Trophoblast cell (in vitro differentiated cells and primary cell): ENCODE results near the gene DAAM2.

ENCODE experiments used
- DNase-seq, 2 donors: peaks; one replicate each; pipeline ENCODE4 v3.0.0-alpha.2; 2016
- H2AFZ ChIP-seq: 2 replicates; pipeline ENCODE4 v1.6.1; 2013; ENCODE audit warnings: low read length, moderate library complexity, mild to moderate bottlenecking; ENCODE audit not compliant: insufficient read depth, poor library complexity
- H2AK5ac ChIP-seq: 2 replicates; pipeline ENCODE4 v1.6.1; 2013; ENCODE audit warnings: mild to moderate bottlenecking, low read length
- H2BK120ac ChIP-seq: 2 replicates; pipeline ENCODE4 v1.6.1; 2013; ENCODE audit warnings: low read length, mild to moderate bottlenecking, moderate library complexity; ENCODE audit not compliant: insufficient read depth, poor library complexity
- H2BK12ac ChIP-seq: 2 replicates; pipeline ENCODE4 v1.6.1; 2013; ENCODE audit warnings: mild to moderate bottlenecking, low read length, moderate library complexity
- H2BK5ac ChIP-seq: 2 replicates; pipeline ENCODE4 v1.6.1; 2013; ENCODE audit warnings: low read length, low read depth, moderate library complexity, mild to moderate bottlenecking; ENCODE audit not compliant: poor library complexity
- H3K14ac ChIP-seq: 2 replicates; pipeline ENCODE4 v1.6.1; 2013; ENCODE audit warnings: mild to moderate bottlenecking, low read length
- H3K18ac ChIP-seq: 2 replicates; pipeline ENCODE4 v1.6.1; 2013; ENCODE audit warnings: mild to moderate bottlenecking, low read length
- H3K23ac ChIP-seq: 2 replicates; pipeline ENCODE4 v1.6.1; 2013; ENCODE audit warnings: low read length
- H3K27ac ChIP-seq: 2 replicates; pipeline ENCODE4 v1.5.1; 2013; ENCODE audit warnings: low read depth, mild to moderate bottlenecking, inconsistent platforms, low read length, moderate library complexity
- H3K27me3 ChIP-seq: 2 replicates; pipeline ENCODE4 v1.6.1; 2013; ENCODE audit warnings: inconsistent platforms, mild to moderate bottlenecking, low read length, moderate library complexity; ENCODE audit not compliant: insufficient read depth
- H3K36me3 ChIP-seq, 2 experiments: 1 replicate in 1 of 2; 2 replicates in 1 of 2; pipeline ENCODE4 v1.6.1; 2013; ENCODE audit warnings: low read length in 2 of 2, mild to moderate bottlenecking in 2 of 2, moderate library complexity in 1 of 2; ENCODE audit not compliant: insufficient read depth in 2 of 2, control insufficient read depth in 1 of 2
- H3K4ac ChIP-seq: 2 replicates; pipeline ENCODE4 v1.6.1; 2013; ENCODE audit warnings: low read depth, mild to moderate bottlenecking, low read length, moderate library complexity
- H3K4me1 ChIP-seq, 2 experiments: 1 replicate in 1 of 2; 2 replicates in 1 of 2; pipeline ENCODE4 v1.6.1; 2013; ENCODE audit warnings: low read length in 2 of 2, mild to moderate bottlenecking in 2 of 2, moderate library complexity in 1 of 2; ENCODE audit not compliant: insufficient read depth in 2 of 2, control insufficient read depth in 1 of 2
- H3K4me2 ChIP-seq: 2 replicates; pipeline ENCODE4 v1.6.1; 2013; ENCODE audit warnings: inconsistent platforms, mild to moderate bottlenecking, low read length, moderate library complexity
- H3K4me3 ChIP-seq: 2 replicates; pipeline ENCODE4 v1.5.1; 2013; ENCODE audit warnings: mild to moderate bottlenecking, low read depth, low read length, inconsistent platforms
- H3K79me1 ChIP-seq: one replicate; pipeline ENCODE4 v1.6.1; 2013; ENCODE audit warnings: low read length
- H3K79me2 ChIP-seq: 2 replicates; pipeline ENCODE4 v1.6.1; 2013; ENCODE audit warnings: low read length, mild to moderate bottlenecking; ENCODE audit not compliant: control insufficient read depth, insufficient read depth, poor library complexity
- H3K9ac ChIP-seq: 2 replicates; pipeline ENCODE4 v1.6.1; 2013; ENCODE audit warnings: mild to moderate bottlenecking, low read length
- H3K9me3 ChIP-seq: 2 replicates; pipeline ENCODE4 v1.6.1; 2013; ENCODE audit warnings: low read depth, mild to moderate bottlenecking, control low read depth, inconsistent platforms, low read length; ENCODE audit not compliant: insufficient read depth
- H4K12ac ChIP-seq: 2 replicates; pipeline ENCODE4 v1.6.1; 2013; ENCODE audit warnings: low read depth, mild to moderate bottlenecking, low read length, moderate library complexity
- H4K8ac ChIP-seq: 2 replicates; pipeline ENCODE4 v1.6.1; 2013; ENCODE audit warnings: low read depth, mild to moderate bottlenecking, low read length, moderate library complexity
- H4K91ac ChIP-seq: one replicate; pipeline ENCODE4 v1.6.1; 2013; ENCODE audit warnings: low read depth, mild to moderate bottlenecking, low read length, moderate library complexity
- WGBS: extraction: QIAGEN DNeasy Blood & Tissue Kit; methylation state at CpG from one replicate; pipeline ENCODE4 v1.1.7; 2013; ENCODE audit warnings: missing lambda C conversion rate; ENCODE audit not compliant: insufficient read length, insufficient coverage; ENCODE audit errors: extremely low coverage; 5-methylcytosine and 5-hydroxymethylcytosine counted together

The DAAM2 gene

DNA sequence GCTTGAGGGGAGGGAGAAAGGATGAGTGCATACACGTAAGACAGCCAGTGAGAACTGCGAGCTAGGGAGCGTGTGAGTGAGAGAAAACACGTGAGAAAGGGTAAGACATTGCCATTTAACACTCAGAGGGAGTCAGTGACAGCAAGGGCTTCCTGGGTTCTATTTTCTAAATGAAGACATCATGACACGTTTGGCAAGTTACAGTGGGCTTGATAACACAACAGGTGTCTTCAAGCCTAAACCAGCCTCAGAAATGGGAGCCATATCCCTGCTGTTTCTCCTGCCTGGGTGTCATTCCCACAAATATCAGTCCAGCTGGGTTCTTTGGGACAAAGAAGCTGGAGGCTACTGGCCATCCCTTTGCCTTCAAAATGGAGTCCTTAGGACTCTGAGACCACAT is 159.0 kb downstream of the DAAM2 start:
- no peaks in the 10 kb centered on the region for H3K9me3 ChIP-seq
- no peak overlapping the region for H4K91ac ChIP-seq
- no peak for DNase-seq
- H3K27me3 ChIP-seq, result no peaks in the 10 kb centered on the region
- no peak overlapping the region for H2BK5ac ChIP-seq
- H3K36me3 ChIP-seq, result no peaks in the 10 kb centered on the region
- H2BK120ac ChIP-seq, result no peak overlapping the region
- H3K4me1 ChIP-seq, result peaks cover 2 to 6% of the 10 kb centered on the region in 2 experiments
- no peaks in the 10 kb centered on the region for H3K79me1 ChIP-seq
- H3K18ac ChIP-seq, result no peak overlapping the region
- no peak overlapping the region for H3K27ac ChIP-seq
- no peaks in the 10 kb centered on the region for H3K79me2 ChIP-seq
- H4K12ac ChIP-seq, result no peak overlapping the region
- H4K8ac ChIP-seq, result no peak overlapping the region
- H3K4ac ChIP-seq, result no peak overlapping the region
- H2BK12ac ChIP-seq, result no peak overlapping the region
- H3K4me3 ChIP-seq, result no peak overlapping the region
- no peak overlapping the region for H3K4me2 ChIP-seq
- no peak overlapping the region for H3K23ac ChIP-seq
- H2AK5ac ChIP-seq, result no peak overlapping the region
- no peak overlapping the region for H2AFZ ChIP-seq
- H3K14ac ChIP-seq, result no peak overlapping the region
- H3K9ac ChIP-seq, result no peak overlapping the region
- no CpG with 5 or more reads among the region's 5 CpGs for WGBS

DNA sequence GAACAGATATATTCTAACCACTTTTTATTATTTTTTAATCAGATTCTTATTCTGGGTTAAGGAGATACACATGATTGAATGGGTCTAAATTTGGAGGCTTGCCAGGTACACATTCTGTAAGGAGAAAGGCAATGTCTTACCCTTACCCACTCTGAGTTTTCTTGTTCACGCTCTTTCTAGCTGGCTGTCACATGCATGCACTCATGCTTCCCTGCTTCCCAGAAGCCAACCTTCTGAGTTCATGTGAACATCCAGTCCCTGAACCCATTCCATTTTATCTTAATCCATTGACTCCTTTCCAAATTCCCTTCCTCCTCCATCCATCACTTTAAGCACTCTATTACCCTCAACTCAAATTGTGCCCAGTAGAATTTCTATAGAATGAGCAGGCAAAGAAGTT is 159.5 kb downstream of the DAAM2 start:
- H3K4ac ChIP-seq, result no peak overlapping the region
- no peak overlapping the region for H2AK5ac ChIP-seq
- no peak overlapping the region for H4K8ac ChIP-seq
- no peak overlapping the region for H3K4me3 ChIP-seq
- no peaks in the 10 kb centered on the region for H3K79me1 ChIP-seq
- H3K79me2 ChIP-seq, result no peaks in the 10 kb centered on the region
- H3K9me3 ChIP-seq, result no peaks in the 10 kb centered on the region
- no peak overlapping the region for H3K14ac ChIP-seq
- H3K9ac ChIP-seq, result no peak overlapping the region
- H3K23ac ChIP-seq, result no peak overlapping the region
- no peak overlapping the region for H3K27ac ChIP-seq
- peaks cover 2 to 6% of the 10 kb centered on the region in 2 experiments for H3K4me1 ChIP-seq
- H2BK12ac ChIP-seq, result no peak overlapping the region
- no peak overlapping the region for H3K18ac ChIP-seq
- H2BK120ac ChIP-seq, result no peak overlapping the region
- no peaks in the 10 kb centered on the region for H3K36me3 ChIP-seq
- H2AFZ ChIP-seq, result no peak overlapping the region
- no CpG with 5 or more reads among the region's 1 CpG for WGBS
- DNase-seq, result no peak
- H4K91ac ChIP-seq, result no peak overlapping the region
- no peak overlapping the region for H2BK5ac ChIP-seq
- H4K12ac ChIP-seq, result no peak overlapping the region
- H3K27me3 ChIP-seq, result no peaks in the 10 kb centered on the region
- no peak overlapping the region for H3K4me2 ChIP-seq

- Histone ChIP-seq H2BK5ac (no peak overlapping the region), H3K14ac (no peak overlapping the region), H3K4me1 (peaks cover 2 to 6% of the 10 kb centered on the region in 2 experiments), H2BK12ac (no peak overlapping the region), H3K27me3 (no peaks in the 10 kb centered on the region), H3K23ac (no peak overlapping the region), H3K27ac (no peak overlapping the region), H3K18ac (no peak overlapping the region), H3K9ac (no peak overlapping the region), H3K9me3 (no peaks in the 10 kb centered on the region), H2AFZ (no peak overlapping the region), H4K8ac (no peak overlapping the region), H4K91ac (no peak overlapping the region), H2BK120ac (no peak overlapping the region), H3K4ac (no peak overlapping the region), H3K4me2 (no peak overlapping the region), H3K79me1 (no peaks in the 10 kb centered on the region), H2AK5ac (no peak overlapping the region), H3K79me2 (no peaks in the 10 kb centered on the region), H4K12ac (no peak overlapping the region), H3K36me3 (no peaks in the 10 kb centered on the region), H3K4me3 (no peak overlapping the region)
- DNase-seq, result no peak
- WGBS, result no CpG with 5 or more reads among the region's 4 CpGs
Measured at GRCh38 chr6:39952167-39952566, 160.0 kb downstream of the DAAM2 start.

DNA sequence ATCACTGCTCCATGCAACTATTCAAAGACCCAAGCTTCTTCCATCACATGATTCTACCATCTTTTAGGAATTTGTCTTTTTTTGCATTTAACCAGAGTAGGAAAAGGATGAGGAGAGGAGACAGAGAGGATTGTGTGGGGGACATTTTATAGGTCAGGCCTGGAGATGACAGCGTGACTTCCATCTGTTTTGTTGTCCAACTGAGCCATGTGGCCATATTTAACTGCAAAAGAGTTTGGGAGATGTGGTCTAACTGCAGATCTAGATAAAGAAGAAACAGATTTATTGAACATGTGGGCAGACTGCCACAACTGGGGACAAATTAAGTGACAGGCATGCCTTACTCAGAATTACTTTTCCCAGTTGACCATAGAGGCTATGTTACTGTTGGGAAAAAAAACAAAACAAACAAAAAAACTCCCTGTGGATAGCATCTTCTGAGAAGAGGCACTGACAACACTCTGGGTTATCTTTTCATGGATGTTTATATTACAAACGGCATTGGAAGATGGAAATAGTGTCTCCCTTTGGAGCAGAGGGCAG is 161.0 kb downstream of the DAAM2 start:
- H3K4me2 ChIP-seq, result no peak overlapping the region
- no peak overlapping the region for H3K14ac ChIP-seq
- H4K8ac ChIP-seq, result no peak overlapping the region
- no peaks in the 10 kb centered on the region for H3K79me1 ChIP-seq
- no peak overlapping the region for H2BK12ac ChIP-seq
- H3K23ac ChIP-seq, result no peak overlapping the region
- no peak overlapping the region for H4K12ac ChIP-seq
- no peak overlapping the region for H3K9ac ChIP-seq
- DNase-seq, result no peak
- H3K36me3 ChIP-seq, result no peaks in the 10 kb centered on the region
- no peak overlapping the region for H2AFZ ChIP-seq
- no peaks in the 10 kb centered on the region for H3K9me3 ChIP-seq
- H3K4me3 ChIP-seq, result no peak overlapping the region
- no peak overlapping the region for H3K18ac ChIP-seq
- H3K27me3 ChIP-seq, result no peaks in the 10 kb centered on the region
- no peak overlapping the region for H2BK120ac ChIP-seq
- H3K4me1 ChIP-seq, result peaks cover 2 to 3% of the 10 kb centered on the region in 2 experiments
- no peak overlapping the region for H3K27ac ChIP-seq
- H3K79me2 ChIP-seq, result no peaks in the 10 kb centered on the region
- WGBS, result no CpG with 5 or more reads among the region's 2 CpGs
- H2AK5ac ChIP-seq, result no peak overlapping the region
- no peak overlapping the region for H3K4ac ChIP-seq
- no peak overlapping the region for H4K91ac ChIP-seq
- H2BK5ac ChIP-seq, result no peak overlapping the region
